SIG-M5 (cell line): ENCODE data around the gene CCL4.

ENCODE experiments used
- DNase-seq: peaks from one replicate; lab custom pipeline; 2025; lab: John Stamatoyannopoulos, UW

The CCL4 gene

GRCh38 chr17:36144014-36144413 lies 40.4 kb downstream of the CCL4 start:
- no peak for DNase-seq

DNA sequence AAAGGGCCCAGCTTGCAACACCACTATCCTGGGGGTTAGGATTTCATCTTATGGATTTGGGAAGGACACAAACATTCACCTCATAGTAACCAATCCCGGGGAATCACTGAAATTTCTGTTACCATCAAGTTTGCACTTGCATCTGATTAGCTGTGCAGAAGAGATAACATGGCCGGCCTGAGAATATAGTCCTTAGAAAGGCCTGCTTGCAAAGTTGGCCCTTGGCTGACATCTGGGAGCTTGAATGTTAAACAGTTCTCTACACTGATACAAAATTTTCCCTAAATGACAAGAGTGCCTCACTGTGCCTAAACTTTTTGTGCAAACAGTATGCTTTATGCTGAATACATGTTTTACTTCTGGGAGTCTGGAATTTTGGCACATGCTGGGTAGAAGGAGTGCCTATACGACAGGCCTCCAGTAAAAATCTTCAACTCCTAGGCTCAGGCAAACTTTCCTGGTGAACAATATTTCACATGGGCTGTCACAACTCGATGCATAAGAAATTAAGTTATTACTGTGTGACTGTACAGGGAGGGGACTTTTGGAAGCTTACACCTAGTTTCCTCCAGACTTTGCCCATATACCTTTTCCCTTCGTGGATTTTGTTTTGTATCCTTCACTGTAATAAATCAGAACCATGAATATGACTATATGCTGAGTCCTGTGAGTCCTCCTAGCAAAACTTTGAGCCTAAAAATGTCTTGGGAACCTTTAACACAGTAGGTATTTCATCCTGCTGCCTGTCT lies 41.5 kb downstream of the CCL4 start:
- DNase-seq, result no peak

DNA sequence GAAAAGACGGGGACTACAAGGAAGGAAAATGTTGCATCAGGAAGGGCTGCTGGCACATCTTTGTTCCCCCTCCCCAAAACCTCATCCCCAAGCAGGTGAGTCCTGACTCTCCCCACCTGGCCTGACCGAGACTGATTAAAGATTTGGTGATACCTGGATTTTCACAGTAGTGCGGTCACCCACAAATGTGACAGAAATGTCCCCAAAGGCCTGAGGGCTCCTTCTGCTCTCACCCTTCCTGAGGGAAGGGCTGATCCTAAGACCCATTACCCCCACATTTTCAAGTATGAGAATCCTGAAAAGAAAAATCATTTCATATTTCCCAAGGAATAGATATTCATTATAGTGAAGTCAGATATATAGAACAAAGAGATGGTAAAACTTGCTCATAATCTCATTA lies 44.0 kb downstream of the CCL4 start:
- DNase-seq, result no peak

DNA sequence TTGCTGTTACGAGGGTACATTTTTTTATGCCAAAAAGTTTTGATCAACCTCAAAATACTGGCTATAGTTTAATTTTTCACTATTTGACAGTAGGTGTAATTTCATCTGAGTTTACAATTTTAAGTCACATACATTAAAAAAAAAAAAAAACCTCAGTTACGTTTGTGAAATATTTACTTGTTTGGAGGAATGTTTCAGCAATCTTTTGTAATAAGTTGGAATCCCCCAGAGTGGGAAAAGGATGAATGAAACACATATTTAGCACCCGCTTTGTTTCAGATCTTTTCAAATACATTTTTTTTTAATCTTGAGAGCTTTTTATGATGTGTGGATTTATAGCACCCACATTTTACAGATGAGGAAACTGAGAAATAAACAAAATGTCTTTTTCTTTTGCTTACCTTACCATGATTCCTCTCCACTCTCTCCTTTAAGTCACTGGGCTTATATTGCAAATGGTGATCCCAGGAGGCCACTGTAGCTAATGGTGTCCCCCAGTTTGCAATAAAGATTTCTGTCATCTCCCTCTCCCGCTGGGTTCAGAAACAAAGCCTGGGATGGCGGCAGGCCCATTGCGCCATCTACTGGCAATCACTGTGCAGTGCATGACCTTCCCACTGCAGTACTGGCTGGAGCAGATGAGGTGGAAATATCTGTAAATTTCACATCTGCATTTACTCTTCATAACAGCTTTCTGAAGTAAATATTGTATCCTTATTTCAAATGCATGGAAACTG lies 45.1 kb downstream of the CCL4 start:
- DNase-seq, result no peak

GRCh38 chr17:36149296-36149820 lies 45.7 kb downstream of the CCL4 start:
- DNase-seq, result no peak

DNA sequence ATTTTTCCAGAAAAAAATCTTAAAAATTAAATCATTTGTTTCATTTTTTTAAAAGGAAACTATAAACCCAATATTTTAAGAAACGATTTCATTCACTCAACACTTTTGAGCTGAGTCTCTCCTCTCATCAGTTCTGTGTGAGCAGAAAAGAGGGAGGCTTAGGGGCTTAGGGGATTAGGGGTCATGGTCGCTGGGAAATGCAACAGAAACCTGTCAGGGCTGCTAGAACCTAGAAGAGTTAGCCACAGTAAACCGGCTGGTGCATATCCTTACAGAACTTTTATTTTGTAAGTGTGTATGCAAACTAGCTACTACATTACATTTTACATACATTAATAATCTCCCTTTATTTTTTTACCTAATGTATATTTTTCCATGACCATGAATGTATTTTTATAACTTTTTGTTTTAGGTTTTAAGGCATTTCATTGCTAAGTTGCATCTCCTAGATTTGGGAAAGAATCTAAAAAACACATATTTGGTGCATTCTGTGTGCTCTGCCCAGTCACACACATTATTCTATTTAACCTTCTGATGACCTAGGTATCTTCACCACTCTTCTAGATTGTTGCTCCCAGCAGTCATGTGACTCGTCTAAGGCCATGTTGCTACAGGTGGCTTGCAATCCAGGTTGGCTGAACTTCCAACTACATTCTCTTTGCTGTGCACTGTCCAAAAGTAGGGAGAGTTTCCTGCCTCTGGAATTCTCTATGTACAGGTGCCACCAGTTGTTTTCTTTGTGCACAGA lies 48.4 kb downstream of the CCL4 start:
- no peak for DNase-seq

DNA sequence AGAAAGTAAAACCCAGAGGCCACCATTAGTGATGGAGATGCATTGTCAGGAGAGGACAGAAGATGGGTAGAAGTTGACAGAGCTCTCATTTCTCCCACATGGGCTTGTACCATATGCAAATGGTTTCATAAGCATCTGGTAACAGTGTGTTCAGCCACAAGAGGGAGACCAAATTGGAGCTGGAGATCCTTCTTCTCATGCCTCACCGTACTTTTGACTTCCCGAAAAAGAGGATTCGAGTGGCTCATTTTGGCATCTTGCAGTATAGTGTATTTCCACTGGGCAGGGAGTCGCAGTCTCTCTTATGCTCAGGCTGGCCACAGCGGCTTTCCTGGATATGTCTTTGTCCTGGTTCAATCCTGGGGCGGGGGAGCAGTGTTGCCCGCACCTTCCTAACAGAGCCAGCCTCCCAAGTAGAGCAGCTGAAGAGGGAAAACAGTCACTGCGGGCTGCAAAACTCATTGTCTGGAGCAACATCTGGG lies 49.1 kb downstream of the CCL4 start:
- no peak for DNase-seq

DNA sequence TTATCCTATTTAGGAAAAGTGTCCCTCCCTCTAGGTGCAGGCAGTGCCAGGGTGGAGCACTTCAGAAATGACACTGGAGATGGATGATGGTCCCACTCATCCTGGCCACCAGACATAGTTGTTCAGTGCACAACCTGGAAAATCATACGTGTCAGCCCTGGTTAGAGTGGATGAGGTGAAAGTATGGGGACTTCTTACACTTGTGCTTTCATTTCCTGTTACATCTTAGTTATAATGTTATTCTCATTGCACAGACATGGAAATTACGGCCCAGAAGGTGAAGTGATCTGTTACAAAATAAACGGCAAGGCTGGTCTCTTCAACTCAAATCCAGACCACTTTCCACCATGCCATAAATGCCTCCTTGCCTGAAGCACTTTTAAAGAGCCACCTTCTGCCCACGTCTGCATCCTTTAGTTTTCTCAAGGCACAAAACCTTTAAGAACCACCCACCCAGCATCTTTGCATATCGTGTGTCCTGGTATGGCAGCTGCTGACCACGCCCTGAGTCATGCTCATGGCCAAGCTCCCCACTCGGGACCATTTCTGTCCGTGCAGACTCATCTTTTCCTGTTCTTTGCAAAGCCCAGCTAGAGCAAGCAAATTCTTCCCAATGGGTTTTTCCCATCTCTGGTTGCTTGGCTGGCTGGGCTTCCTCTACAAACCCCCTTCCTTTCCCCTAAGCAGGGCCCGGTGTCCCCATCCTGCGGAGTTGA lies 50.4 kb downstream of the CCL4 start:
- no peak for DNase-seq
